Liver (tissue), 9 donors: Measurements from ENCODE around the gene MED26. TPM values are rescaled to one million over a fixed set of nuclear protein-coding genes. Genes with fewer than 3 reads are reported as not detected.

ENCODE experiments used
- DNase-seq: peaks from one replicate; pipeline ENCODE4 v3.0.0-alpha.2; 2017; ENCODE audit warnings: low spot score
- H3K27ac ChIP-seq, 2 donors: one replicate each; pipeline ENCODE4 v1.7.0; 2013; ENCODE audit warnings: inconsistent platforms in 2 of 2, low read length in 2 of 2, control low read depth in 1 of 2, low read depth in 1 of 2, mild to moderate bottlenecking in 1 of 2
- H3K27me3 ChIP-seq, 4 donors: one replicate each; pipeline versions ENCODE4 v1.6.1 to v1.7.0; 2013; ENCODE audit warnings: low read length in 3 of 4, inconsistent platforms in 1 of 4, mild to moderate bottlenecking in 1 of 4, moderate library complexity in 1 of 4; ENCODE audit not compliant: control insufficient read depth in 4 of 4, insufficient read depth in 4 of 4
- H3K36me3 ChIP-seq, 4 donors: one replicate each; pipeline versions ENCODE4 v1.6.1 to v1.7.0; 2013; ENCODE audit warnings: low read length in 3 of 4, mild to moderate bottlenecking in 3 of 4, low read depth in 1 of 4, moderate library complexity in 1 of 4; ENCODE audit not compliant: control insufficient read depth in 4 of 4, insufficient read depth in 3 of 4
- H3K4me1 ChIP-seq, 4 donors: one replicate each; pipeline versions ENCODE4 v1.6.1 to v1.7.0; 2013; ENCODE audit warnings: low read length in 3 of 4, mild to moderate bottlenecking in 3 of 4, moderate library complexity in 1 of 4; ENCODE audit not compliant: control insufficient read depth in 4 of 4, insufficient read depth in 4 of 4
- H3K4me3 ChIP-seq, 3 donors: one replicate each; pipeline versions ENCODE4 v1.6.1 to v1.7.0; 2013; ENCODE audit warnings: low read length in 3 of 3, control low read depth in 1 of 3, low read depth in 1 of 3, mild to moderate bottlenecking in 1 of 3
- H3K9ac ChIP-seq, 2 donors: one replicate each; pipeline ENCODE4 v1.7.0; 2013; ENCODE audit warnings: low read length in 2 of 2, mild to moderate bottlenecking in 2 of 2, moderate library complexity in 2 of 2, control low read depth in 1 of 2, low read depth in 1 of 2
- H3K9me3 ChIP-seq, 4 donors: one replicate each; pipeline versions ENCODE4 v1.6.1 to v1.7.0; 2013; ENCODE audit warnings: low read length in 3 of 4; ENCODE audit not compliant: control insufficient read depth in 4 of 4
- FOXA1 ChIP-seq: IDR thresholded peaks from 2 replicates; pipeline ENCODE4 v1.6.1; 2016; ENCODE audit warnings: antibody characterized with exemption
- FOXA2 ChIP-seq: IDR thresholded peaks from 2 replicates; pipeline ENCODE4 v1.6.1; 2016; ENCODE audit warnings: antibody characterized with exemption
- GABPA ChIP-seq, 2 donors: IDR thresholded peaks in 1 of 2; conservative IDR thresholded peaks in 1 of 2; 2 replicates each; pipeline ENCODE4 v1.6.1; 2016; ENCODE audit warnings: antibody characterized with exemption in 2 of 2, mild to moderate bottlenecking in 1 of 2, moderate library complexity in 1 of 2
- HNF4A ChIP-seq, 2 donors: conservative IDR thresholded peaks; 2 replicates each; pipeline ENCODE4 v1.6.1; 2016; ENCODE audit warnings: antibody characterized with exemption in 2 of 2, mild to moderate bottlenecking in 2 of 2
- HNF4G ChIP-seq: IDR thresholded peaks from 2 replicates; pipeline ENCODE4 v1.6.1; 2016; ENCODE audit warnings: antibody characterized with exemption
- JUND ChIP-seq, 2 donors: IDR thresholded peaks; 2 replicates each; pipeline ENCODE4 v1.6.1; 2016; ENCODE audit warnings: antibody characterized with exemption in 2 of 2
- NR2F2 ChIP-seq: IDR thresholded peaks from 2 replicates; pipeline ENCODE4 v1.6.1; 2016; ENCODE audit warnings: antibody characterized with exemption
- RAD21 ChIP-seq, 2 donors: IDR thresholded peaks; 2 replicates each; pipeline ENCODE4 v1.6.1; 2016; ENCODE audit warnings: antibody characterized with exemption in 2 of 2, mild to moderate bottlenecking in 2 of 2
- RXRA ChIP-seq, 2 donors: IDR thresholded peaks; 2 replicates each; pipeline ENCODE4 v1.6.1; 2017 to 2018; ENCODE audit warnings: antibody characterized with exemption in 2 of 2, mild to moderate bottlenecking in 1 of 2
- SP1 ChIP-seq: IDR thresholded peaks from 2 replicates; pipeline ENCODE4 v1.6.1; 2018; ENCODE audit warnings: antibody characterized with exemption, mild to moderate bottlenecking
- YY1 ChIP-seq: IDR thresholded peaks from 2 replicates; pipeline ENCODE4 v1.6.1; 2016; ENCODE audit warnings: antibody characterized with exemption, mild to moderate bottlenecking
- WGBS: extraction: QIAGEN DNeasy Blood & Tissue Kit; methylation state at CpG from one replicate; pipeline ENCODE4 v1.1.7; 2013; 5-methylcytosine and 5-hydroxymethylcytosine counted together
- polyA plus RNA-seq, 2 donors: library from polyadenylated mRNA; stranded (reverse) in 1 of 2; unstranded in 1 of 2; fragments of 200-250 nt in 1 of 2; fragments of >200 nt in 1 of 2; fragmentation: Nextera tagmentation in 1 of 2; extraction: Ambion mirVana in 1 of 2; gene quantifications; one replicate each; pipeline versions ENCODE4 v1.2.1 to v1.2.3, GENCODE V29; 2013 to 2015
- total RNA-seq, 2 donors: library from RNA; depleted of rRNA; stranded (reverse); fragments of >200 nt; gene quantifications; one replicate each; pipeline ENCODE4 v1.2.3, GENCODE V29; 2014
- TF ChIP-seq, protein P1 (sequence below): IDR thresholded peaks from 2 replicates; pipeline ENCODE4 v1.6.1; 2016; ENCODE audit warnings: antibody characterized with exemption
- TF ChIP-seq, protein P2 (sequence below): fragments of 150-350 bp; IDR thresholded peaks from 2 replicates; pipeline ENCODE4 v1.5.1; 2017; ENCODE audit warnings: improper control_type of control experiment, low read depth, low read length; ENCODE audit not compliant: missing input control
- TF ChIP-seq, protein P3 (sequence below): IDR thresholded peaks from 2 replicates; pipeline ENCODE4 v1.6.1; 2016; ENCODE audit warnings: antibody characterized with exemption
- donor health status: healthy.
- donor health status: healthy.
- donor health status: healthy.
- donor health status: healthy.
- donor health status: healthy.

MED26 gene
- total and polyA plus RNA-seq, 4 donors = 1.5 to 3.8 (median 3.2) TPM

DNA sequence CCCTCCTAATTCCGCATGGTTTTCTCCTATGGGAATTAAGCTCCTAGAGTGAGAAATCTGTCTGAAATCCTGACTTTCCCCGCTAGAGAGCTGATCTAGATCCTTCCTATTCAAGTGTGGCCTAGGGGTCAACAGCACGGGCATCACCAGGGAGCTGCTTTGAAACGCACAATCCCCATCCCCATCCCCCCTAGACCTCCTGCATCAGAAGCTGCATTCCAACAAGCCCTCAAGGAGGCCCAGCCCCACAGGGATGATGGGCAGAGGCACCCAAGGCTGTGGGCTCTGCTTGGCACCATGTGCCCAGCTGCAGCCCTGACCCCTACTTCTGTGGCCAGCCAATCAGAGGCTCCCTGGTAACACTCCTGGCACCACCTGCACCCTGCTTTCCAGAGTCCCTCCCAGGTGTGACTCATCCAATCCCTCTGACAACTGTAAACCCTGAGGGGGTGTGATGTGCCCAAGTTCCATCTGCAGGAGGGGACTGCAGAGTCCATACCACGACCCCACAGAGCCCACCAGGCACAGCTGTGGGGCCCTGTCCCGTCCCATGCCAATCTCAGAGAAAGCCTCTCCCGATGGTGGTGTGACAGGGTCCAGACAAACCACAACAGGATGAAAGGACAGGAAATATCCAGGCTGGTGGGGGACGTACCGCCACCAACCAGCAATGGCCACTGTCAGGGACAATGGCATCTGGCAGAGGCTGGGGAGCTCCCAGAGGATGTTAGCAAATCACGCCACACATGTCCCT, 36.0 kb downstream of the MED26 start:
- DNase-seq = no peak
- H3K9me3 ChIP-seq = no peaks in the 10 kb centered on the region
- no peak overlapping the region for H3K27ac ChIP-seq
- H3K9ac ChIP-seq = no peak overlapping the region
- H3K27me3 ChIP-seq = no peaks in the 10 kb centered on the region
- TF ChIP-seq RXRA (IDR thresholded peaks at IDR 0.05) (no peak), HNF4A (conservative IDR thresholded peaks at IDR 0.05) (no peak), SP1 (no peak), JUND (IDR thresholded peaks at IDR 0.05) (no peak), NR2F2 (no peak), FOXA2 (no peak), YY1 (no peak), FOXA1 (no peak), HNF4G (no peak), RAD21 (IDR thresholded peaks at IDR 0.05) (no peak), GABPA (IDR thresholded peaks at IDR 0.05 in 1 of 2, conservative IDR thresholded peaks at IDR 0.05 in 1 of 2) (no peak)
- TF ChIP-seq, protein P1, sequence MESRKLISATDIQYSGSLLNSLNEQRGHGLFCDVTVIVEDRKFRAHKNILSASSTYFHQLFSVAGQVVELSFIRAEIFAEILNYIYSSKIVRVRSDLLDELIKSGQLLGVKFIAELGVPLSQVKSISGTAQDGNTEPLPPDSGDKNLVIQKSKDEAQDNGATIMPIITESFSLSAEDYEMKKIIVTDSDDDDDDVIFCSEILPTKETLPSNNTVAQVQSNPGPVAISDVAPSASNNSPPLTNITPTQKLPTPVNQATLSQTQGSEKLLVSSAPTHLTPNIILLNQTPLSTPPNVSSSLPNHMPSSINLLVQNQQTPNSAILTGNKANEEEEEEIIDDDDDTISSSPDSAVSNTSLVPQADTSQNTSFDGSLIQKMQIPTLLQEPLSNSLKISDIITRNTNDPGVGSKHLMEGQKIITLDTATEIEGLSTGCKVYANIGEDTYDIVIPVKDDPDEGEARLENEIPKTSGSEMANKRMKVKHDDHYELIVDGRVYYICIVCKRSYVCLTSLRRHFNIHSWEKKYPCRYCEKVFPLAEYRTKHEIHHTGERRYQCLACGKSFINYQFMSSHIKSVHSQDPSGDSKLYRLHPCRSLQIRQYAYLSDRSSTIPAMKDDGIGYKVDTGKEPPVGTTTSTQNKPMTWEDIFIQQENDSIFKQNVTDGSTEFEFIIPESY = no peak
- TF ChIP-seq, protein P2, sequence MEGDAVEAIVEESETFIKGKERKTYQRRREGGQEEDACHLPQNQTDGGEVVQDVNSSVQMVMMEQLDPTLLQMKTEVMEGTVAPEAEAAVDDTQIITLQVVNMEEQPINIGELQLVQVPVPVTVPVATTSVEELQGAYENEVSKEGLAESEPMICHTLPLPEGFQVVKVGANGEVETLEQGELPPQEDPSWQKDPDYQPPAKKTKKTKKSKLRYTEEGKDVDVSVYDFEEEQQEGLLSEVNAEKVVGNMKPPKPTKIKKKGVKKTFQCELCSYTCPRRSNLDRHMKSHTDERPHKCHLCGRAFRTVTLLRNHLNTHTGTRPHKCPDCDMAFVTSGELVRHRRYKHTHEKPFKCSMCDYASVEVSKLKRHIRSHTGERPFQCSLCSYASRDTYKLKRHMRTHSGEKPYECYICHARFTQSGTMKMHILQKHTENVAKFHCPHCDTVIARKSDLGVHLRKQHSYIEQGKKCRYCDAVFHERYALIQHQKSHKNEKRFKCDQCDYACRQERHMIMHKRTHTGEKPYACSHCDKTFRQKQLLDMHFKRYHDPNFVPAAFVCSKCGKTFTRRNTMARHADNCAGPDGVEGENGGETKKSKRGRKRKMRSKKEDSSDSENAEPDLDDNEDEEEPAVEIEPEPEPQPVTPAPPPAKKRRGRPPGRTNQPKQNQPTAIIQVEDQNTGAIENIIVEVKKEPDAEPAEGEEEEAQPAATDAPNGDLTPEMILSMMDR = no peak
- TF ChIP-seq, protein P3, sequence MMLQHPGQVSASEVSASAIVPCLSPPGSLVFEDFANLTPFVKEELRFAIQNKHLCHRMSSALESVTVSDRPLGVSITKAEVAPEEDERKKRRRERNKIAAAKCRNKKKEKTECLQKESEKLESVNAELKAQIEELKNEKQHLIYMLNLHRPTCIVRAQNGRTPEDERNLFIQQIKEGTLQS = no peak
- H3K4me1 ChIP-seq = peaks cover 0 to 33% (median 17%) of the 10 kb centered on the region in 4 donors
- no peaks in the 10 kb centered on the region for H3K36me3 ChIP-seq
- 77% methylated on average over 10 of the region's 10 CpGs for WGBS
- no peak overlapping the region for H3K4me3 ChIP-seq

DNA sequence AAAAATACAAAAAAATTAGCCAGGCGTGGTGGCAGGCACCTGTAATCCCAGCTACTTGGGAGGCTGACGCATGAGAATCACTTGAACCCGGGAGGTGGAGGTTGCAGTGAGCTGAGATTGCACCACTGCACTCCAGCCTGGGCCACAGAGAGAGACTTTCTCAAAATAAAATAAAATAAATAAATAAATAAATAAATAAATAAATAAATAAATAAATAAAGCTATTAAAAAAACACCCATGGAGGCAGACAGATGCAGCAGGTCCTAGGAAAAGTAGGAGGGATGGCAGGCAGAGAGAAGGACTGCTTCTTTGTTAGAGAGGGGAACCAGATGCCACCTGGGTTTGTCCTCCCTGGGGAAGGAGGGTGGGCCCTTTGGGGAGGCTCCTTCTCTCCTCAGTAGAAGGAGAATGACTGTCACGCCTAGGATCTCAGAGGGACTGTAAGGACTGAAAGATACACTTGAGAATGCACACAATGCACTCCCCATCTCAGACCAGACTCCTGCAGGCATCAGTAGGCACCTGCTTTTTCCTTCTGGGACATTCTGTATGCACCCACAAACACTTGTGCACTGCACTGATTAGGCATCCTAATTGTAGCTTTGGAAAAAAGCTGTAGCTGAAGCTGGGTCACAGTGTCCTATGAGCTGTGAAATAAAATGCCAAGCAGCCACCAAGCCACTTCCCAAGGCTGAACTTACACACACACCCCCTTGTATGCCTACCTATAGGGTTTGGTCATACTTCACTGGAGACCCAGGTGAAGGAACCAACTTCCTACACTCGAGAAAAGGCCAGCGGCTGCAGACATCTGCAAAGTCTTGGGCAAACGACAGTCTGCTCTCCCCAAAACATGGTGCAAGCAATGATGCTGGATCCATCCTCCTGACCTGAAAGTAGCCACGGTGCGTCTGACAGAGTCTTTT, 36.9 kb downstream of the MED26 start:
- H3K4me3 ChIP-seq = no peak overlapping the region

More for the DNA sequence above, 36.9 kb downstream of the MED26 start:
- no peak for DNase-seq
- no peak for TF ChIP-seq RXRA (IDR thresholded peaks at IDR 0.05)
- no peak for TF ChIP-seq FOXA1
- TF ChIP-seq, protein P2 = no peak
- TF ChIP-seq, protein P1 = no peak
- no peak overlapping the region for H3K9ac ChIP-seq
- H3K9me3 ChIP-seq = no peaks in the 10 kb centered on the region
- no peaks in the 10 kb centered on the region for H3K36me3 ChIP-seq
- no peak overlapping the region for H3K27ac ChIP-seq
- H3K27me3 ChIP-seq = no peaks in the 10 kb centered on the region
- WGBS = 92% methylated on average over 9 of the region's 9 CpGs
- peaks cover 0 to 35% (median 19%) of the 10 kb centered on the region in 4 donors for H3K4me1 ChIP-seq
